Kidney tubule cell (primary cell): ENCODE measurements around the gene KIF13A.
"Not testable (repeated sequence)": the region's sequence is repeated elsewhere in the genome, so short reads cannot be mapped to it uniquely, and the experiment has no call there.

Experiments used
- DNase-seq: peaks from one replicate; pipeline ENCODE4 v3.0.0-alpha.2; 2018; ENCODE audit warnings: low spot score

Gene KIF13A

DNA sequence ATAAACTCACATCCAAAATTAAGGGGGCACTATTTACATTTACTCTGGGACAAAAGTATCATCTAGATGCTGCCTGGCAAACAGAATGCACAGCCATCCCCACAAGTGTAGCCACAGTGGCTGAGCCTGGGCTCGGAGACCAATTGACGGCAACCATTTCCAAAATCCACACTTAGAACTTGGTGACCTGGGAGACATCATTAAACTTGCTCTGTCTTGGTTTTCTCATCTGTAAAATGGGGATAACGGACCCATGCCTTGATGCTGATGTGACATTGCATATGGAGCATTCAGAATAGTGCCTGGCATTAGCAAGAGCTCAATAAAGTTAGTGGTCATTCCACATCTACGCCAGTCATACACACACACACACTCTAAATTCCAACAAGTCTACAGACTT is 140.7 kb downstream of the KIF13A start:
- no peak for DNase-seq

DNA sequence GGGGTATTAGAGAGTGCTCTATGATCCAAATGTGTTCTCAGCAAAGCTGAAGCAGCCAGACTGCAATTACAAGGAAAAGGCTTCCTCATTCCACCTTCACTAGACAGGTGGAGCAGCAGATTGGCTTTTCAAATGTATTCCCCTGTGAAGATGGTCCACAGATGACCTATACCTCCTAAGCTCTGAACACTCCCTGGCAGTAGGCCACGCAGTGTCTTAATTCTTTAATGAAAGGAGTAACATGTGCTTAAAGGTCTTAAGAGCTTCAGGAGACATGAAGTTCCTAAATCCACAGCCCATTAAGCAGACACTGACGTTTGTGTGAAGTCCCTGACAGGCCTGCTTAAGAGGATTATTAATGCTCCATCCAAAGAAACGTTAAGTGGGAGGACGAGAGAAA is 141.8 kb downstream of the KIF13A start:
- DNase-seq, result no peak

DNA sequence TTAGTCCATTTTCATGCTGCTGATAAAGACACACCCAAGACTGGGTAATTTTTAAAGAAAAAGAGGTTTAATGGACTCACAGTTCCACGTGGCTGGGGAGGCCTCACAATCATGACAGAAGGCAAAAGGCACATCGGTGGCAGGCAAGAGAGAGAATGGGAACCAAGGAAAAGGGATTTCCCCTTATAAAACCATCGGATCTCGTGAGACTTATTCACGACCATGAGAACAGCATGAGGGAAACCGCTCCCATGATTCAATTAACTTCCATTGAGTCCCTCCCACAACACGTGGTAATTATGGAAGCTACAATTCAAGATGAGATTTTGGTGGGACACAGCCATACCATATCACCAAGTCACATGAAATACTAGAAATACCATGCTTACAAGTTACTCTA is 142.5 kb downstream of the KIF13A start:
- not testable (repeated sequence) for DNase-seq

DNA sequence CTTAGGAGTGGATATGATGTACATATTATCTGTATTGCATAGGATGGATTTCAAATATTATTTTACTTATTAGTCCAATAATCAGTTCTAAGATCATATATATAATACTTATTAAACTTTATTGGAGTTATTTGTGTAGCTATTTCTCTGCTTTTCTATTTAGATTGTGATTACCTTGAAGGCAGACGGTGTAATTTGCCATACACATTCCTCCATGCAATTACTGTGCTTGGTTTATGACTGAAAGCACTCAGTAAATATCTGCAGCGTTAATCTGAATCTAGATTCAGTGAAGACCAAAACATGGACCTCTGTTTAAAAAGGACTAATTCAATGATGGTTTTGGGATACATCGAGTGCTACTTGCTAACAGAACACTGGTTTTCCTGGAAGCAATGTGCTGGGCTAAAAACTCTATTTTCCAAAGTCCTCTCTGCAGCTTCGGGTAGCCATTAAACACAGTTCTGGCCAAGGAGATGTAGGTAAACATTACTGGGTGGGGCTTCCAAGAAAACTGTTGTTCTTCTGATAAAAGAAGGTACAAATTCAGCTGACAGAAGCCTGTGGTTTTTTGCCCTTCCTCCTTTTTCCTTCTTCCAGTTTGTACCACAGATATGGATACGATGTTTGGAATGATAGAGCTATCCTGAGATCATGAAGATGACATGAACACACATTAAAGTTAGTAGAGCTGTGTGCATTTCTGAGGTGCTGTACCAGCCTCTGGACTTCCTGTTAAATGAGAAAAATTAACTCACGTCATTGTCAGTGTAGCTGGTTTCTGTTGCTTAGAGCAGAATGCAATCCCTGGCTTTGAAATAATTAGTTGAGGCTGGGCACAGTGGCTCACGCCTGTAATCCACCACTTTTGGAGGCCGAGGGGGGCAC is 144.3 kb downstream of the KIF13A start:
- no peak for DNase-seq

DNA sequence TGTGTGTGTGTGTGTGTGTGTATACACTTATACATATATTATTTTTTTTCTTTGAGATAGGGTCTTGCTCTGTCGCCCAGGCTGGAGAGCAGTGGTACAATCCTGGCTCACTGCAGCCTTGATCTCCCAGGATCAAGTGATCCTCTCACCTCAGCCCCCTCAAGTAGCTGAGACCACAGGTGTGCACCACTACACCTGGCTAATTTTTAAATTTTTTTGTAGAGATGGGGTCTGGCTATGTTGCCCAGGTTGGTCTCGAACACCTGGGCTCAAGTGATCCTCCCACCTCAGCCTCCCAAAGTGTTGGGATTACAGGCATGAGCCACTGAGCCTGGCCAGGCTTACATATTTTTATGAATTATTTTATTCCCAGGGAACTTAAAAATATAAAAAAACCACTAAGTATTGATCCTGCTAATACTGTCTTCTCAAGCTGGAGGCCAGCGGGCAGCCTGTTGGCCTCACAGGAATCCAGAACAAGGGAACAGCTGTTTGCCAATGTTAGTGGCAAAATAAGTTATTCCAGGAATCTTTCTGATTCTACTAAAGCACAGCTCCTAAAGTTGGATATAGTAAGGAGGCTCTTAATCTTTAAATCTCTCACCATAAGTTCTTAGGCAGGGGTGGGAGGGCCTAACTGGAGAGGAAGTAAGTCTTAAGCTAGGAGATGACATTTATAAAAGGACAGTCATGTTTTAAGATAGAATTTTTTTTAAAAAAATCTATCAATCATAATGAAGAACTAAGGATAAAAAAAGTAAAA is 145.2 kb downstream of the KIF13A start:
- DNase-seq, result no peak

DNA sequence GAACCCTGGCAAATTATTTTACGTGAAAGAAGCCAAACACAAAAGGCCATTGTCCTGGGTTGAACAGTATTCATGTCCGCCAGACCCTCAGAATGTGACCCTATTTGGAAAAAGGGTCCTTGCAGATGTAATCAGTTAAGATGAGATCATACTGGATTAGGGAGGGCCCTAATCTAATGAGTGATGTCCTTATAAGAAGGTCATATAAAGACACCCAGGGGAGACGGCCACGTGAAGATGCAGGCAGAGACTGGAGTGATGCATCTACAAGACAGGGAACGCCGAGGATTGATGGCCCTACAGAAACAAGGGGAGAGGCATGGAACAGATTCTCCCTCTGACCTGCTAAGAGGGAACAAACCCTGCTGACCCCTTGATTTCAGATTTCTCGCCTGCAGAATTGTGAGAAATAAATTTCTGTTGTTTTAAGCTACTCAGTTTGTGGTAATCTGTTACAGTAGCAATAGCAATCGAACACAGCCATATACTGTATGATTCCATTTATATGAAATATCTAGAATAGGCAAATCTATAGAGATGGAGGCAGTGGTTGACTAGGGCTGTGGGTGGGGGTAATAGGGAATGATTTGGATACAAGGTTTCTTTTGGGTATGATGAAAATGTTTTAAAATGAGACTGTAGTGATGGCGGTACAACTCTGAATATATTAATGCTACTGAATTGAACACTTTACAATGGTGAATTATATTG is 147.8 kb downstream of the KIF13A start:
- no peak for DNase-seq

DNA sequence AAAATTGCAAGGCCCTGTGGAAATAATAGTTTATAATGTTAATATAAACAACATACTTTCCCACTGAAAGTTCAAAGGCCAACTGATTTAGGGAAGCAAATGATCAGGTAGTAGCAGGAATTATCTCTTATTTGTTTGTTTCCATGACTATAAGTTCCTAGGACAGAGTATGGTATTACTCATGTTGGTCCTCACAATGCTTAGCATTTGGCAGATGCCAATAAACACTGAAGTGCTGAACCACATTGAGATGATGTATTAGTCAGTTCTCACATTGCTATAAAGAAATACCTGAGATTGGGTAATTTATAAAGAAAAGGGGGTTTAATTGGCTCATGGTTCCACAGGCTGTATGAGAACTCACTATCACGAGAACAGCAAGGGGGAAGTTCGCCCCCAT is 151.1 kb downstream of the KIF13A start:
- peak; percentile 5 for DNase-seq

DNA sequence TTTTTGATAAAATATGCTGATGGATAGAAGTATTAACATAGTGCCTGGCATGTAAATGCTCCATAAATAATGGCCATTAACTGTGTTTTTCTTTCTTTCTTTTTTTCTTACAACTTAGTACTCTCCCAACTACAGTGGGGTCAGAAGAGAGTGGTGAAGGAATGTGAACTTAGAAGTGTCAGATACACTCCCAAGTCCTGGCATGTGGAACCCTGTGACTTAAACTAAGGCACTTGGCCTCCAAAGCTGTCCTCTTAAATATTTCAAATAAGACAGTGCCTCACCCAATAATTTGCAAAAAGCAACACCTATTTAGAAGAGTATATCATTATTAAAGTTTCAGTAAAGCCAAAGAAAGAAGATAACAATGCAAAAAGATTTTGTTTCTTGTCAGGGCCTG is 151.7 kb downstream of the KIF13A start:
- no peak for DNase-seq

DNA sequence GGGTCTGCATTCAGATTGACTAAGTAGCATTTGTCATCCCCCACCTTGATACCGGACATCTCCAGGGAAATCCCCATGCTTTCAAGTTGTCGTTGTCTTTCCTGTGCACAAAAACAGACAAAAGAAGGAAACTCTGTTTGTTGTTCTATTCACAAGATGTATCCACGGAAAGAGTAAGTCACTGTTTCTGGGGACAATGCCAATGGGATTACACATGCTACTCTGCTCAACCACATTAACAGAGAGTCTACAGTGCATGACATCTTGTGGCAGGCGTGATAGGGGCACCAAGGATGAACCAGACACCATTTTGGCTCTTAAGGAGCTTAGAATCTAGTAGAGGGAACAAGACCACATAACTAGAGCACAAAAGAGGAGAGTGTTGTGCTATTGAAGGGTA is 156.3 kb downstream of the KIF13A start:
- peak; percentile 77 for DNase-seq

DNA sequence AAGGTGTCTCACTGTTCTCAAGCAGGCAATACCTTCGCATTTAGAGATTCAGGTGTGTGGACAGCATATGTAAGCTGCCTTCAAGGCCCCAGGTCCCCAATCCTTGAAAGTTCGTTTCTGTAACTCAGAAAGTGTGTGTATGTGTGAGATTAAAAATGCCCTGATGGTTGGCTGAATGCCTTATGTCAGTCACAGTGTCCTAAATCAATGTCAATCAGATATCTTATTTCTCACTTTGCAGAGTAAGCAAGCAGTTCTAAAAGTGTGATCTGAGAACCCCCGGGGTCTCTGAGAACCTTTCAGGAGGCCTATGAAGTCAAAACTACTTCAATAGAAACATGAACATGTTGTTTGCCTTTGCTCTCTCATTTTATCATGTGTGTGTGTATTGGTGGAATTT is 157.5 kb downstream of the KIF13A start:
- DNase-seq, result no peak

DNA sequence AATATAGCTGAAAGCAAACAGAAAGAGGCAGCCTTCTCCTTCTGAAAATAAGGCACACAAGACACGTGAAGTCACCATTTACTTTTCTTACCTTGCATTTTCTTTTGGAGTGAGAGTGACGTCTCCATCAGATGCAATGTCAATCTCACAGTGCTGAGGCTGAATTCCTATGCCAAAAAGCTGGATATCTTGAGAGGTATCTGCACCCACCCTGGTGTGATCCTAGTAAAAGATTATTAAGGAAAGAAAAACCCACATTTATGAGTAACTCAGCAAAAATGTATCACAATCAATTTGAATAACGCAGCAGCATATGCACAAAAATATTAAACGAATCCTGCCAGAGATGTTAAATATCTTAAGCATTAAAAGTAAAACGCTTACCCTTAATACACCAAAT is 159.3 kb downstream of the KIF13A start:
- no peak for DNase-seq

DNA sequence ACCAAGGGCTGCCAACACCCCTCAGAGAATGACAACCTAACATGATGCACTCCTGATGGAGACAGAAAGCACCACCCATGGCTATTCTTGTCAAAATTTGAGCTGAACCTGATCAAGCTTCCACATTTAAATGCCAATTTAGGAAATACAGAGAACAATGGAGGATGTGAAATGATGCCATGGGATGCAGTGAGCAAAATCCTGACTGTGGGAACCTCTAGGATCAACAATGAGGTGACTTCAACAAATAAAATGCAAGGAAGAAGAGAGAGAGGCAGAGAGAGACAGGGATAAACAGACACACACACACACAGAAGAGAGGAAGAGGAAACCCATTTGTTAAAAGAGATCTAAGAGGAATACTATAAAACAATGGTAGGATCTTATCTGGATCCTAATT is 161.1 kb downstream of the KIF13A start:
- no peak for DNase-seq

DNA sequence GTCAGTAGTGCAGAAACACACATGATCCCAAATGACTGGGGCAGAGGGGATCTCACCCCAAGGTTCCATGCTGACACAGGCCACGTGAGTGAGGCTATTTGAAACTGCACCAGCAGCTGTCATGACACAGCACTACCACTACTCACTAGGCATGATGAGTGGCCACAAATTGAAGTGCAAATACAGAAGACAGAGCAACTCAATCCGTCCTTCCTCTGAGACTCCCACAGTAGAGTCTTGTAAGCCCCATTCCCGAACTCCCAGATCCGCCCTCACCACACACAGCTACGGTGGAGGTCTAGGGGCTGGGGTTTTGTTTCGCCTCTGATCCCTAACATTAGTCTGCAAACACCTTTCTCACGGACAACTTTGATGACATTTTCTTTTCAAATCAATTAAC is 167.4 kb downstream of the KIF13A start:
- no peak for DNase-seq

DNA sequence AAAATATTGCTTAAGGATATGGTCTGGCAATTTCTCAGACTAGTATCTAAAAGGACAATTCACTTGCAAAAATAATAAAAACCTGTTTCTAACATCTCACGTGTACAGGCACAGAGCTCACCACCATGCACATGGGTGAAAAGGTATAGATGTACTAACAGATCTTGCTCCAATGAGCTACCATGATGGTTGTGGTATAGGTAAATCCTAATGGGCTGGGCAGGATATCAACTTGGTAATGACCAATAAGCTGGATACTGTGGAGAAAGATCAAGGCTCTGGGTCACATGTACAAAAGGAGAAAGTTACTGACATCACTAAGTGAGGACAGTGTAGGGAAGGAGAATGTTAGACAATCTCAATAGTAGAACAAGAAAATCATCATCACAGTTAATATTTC is 169.7 kb downstream of the KIF13A start:
- DNase-seq, result no peak

DNA sequence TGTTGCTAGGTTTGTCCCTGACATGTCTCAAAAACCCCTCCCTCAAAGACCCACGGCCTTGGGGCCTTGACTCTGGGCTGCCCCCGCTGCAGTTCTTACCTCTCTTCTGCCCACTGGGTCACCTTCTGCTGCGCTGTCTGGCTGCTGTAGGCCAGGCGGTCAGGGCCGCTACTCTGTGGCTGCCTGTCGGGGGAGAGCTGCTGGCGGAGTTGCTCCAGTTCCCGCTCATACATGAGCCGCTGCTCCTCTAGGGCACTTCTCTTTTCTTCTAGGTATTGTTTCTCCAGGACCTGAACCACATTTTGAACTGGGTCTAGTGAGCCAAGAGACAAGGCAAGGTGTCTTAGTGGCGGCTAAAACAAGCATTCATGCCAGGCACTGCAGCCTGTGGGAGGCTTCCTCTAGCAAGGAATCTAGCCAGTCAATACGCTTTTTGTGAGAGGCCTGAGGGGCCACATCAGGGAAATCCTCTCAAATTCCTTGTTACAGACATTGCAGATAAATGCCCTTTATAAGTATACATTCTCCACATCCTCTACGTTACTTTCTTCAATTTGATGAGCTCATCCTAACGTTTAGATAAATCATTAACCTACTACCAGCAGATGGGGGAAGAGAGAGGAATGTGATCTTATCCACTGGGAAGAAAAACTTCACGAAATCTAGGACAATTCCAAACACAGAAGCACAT is 170.4 kb downstream of the KIF13A start:
- DNase-seq, result peak; percentile 75

DNA sequence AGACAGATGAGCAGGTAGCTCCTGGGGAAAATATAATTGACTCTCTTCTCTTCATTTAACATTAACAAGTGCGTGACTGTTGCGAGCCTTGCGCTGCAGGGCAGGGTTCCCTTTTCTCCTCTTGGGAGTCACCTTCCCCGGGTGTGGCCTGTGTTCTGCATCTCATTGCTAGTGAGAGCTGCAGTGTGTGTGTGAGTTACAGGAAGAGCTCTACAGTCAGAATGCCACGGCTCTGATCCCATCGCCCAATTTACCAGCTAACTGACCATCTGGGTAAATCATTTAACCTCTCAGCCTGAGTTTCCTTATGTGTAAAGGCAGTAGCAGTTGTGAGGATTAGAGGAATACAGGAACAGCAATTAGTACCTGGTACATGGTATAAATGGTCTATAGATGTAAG is 173.9 kb downstream of the KIF13A start:
- peak; percentile 78 for DNase-seq

DNA sequence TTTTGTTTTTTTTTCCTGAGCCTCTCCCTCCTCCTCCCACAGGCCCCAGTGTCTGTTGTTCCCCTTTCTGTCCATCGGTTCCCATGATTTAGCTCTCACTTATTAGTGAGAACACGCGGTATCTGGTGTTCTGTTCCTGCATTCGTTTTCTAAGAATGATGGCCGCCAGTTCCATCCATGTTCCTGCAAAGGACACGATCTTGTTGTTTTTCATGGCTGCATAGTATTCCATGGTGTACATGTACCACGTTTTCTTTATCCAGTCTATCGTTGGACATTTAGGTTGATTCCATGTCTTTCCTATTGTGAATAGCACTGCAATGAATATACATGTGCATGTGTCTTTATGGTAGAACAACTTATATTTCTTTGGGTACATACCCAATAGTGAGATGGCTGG is 175.1 kb downstream of the KIF13A start:
- no peak for DNase-seq

DNA sequence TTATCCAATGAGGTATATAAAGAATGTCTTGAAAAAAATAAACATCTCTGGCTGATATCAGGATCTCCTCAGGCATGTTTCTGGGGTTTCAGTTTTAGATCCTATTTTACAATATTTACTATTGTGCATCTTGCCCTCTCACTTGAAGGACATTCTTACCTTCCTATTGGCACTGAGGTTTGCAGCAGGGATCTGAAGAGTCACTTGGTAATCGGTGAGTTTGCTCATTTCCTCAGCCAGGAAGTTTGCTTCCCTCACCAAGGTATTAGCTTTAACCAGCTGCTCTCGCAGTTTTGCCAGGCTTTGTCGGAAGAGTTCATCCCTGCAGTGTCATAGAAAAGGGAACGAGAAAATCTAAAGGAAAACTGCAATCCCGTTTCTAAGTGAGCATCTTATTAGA is 178.8 kb downstream of the KIF13A start:
- no peak for DNase-seq

DNA sequence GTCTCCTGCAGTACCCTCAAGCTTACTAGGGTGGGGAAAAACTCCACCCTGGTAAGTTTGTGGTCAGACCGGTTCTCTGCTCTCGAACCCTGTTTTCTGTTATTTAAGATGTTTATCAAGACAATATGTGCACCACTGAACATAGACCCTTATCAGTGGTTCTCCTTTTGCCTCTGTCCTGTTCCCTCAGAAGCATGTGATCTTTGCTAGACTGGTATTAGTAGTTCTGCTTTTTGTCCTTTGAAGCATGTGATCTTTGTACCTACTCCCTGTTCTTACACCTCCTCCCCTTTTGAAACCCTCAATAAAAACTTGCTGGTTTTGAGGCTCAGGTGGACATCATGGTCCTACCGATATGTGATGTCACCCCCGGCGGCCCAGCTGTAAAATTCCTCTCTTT is 180.0 kb downstream of the KIF13A start:
- DNase-seq, result not testable (repeated sequence)

DNA sequence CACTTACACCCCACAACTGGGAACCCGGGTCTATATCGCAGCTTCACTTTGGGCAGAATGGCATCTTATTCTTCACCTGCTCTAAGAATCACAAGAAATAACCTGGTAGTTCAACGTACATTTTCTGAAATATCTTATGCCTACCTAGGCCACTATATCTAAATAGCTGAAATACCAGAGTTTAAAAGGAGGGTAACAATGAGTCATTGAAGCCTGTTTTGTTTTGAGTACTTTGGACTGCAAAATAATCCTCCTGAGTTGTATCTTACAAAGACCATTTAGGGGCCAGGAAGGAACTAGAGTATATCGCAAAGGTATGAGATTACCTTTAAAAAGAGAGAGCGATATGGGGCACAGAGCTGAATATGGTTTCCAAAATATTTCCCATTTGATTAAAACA is 184.0 kb downstream of the KIF13A start:
- no peak for DNase-seq

DNA sequence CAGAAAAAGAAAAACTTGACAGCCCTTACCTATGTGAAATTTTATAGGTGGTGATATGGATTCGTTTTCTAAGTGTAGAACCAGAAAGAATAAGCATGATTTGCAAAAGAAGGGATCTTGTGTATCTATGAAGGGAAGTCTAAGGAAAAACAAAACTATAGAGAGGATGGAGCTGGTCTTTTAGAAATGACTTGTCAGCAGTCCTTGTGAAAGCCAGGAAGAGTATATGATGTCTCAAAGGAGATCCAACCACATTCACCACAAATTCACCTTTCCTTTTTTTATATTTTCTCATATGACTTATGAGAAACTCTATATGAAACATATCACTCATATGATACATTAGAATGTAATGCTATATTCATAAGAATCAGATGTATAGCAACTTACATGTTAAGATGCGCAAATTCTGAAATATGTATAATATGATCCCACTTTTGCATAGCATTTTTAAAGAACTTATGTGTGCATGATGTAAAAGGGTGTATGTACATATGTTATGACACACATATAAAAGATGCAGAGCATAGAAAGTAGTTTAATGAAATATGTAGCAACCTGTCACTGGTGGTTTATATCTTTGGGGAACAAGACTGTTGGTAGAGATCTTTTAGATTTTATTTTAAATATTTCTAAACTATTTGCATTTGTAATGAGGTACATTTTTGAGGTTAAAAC is 188.8 kb downstream of the KIF13A start:
- DNase-seq, result no peak

DNA sequence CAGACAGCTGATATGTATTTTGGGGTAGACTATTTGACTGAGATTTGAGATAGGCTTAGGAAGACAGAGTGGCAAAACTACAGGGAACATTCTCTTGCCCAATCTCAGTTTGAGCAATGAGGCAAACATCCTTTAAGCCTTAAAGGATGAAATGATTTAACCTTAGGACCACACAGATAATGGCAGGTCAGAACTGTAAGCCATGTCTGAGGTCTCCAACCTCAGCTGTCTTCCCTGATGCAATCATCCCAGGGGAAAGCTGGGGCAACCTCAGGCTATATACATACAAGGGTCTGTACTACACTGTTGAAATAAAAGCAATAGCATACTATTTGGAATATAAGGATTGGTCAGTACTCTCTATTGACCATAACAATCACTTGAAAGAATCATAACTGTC is 196.9 kb downstream of the KIF13A start:
- no peak for DNase-seq
